Stomach (tissue), 4 donors: Measurements from ENCODE around the gene SPNS1.

Experiments
- CTCF ChIP-seq, 7 experiments: fragments of 450-650 bp in 4 of 7; fragments of 200-600 bp in 3 of 7; sonication (generic) in 3 of 7; IDR thresholded peaks; one replicate each; pipeline ENCODE4 v1.5.1; 2016 to 2019; ENCODE audit warnings: antibody characterized with exemption in 7 of 7, control low read depth in 2 of 7, mild to moderate bottlenecking in 1 of 7
- POLR2A ChIP-seq, 4 donors: fragments of 450-650 bp; IDR thresholded peaks; one replicate each; pipeline ENCODE4 v1.6.1; 2016; ENCODE audit warnings: antibody characterized with exemption in 4 of 4, control low read depth in 2 of 4, mild to moderate bottlenecking in 1 of 4, moderate library complexity in 1 of 4
- POLR2AphosphoS5 ChIP-seq, 3 donors: sonication (generic); formaldehyde crosslinking; IDR thresholded peaks; one replicate each; pipeline ENCODE4 v1.6.1; 2016; ENCODE audit warnings: antibody characterized with exemption in 3 of 3

- no peak for TF ChIP-seq POLR2A (IDR thresholded peaks at IDR 0.05)
- TF ChIP-seq CTCF (IDR thresholded peaks at IDR 0.05) = no peak
- no peak for TF ChIP-seq POLR2AphosphoS5 (IDR thresholded peaks at IDR 0.05)
Measured at GRCh38 chr16:29024278-29024677, 49.7 kb downstream of the SPNS1 start.
